GM18517 (cell line): Measurements from ENCODE around the gene TGM2.
A peak's percentile ranks its signal among the peaks of the same experiment; 100 is the strongest.

Experiments used
- ATAC-seq: cut with Tn5 transposase; IDR thresholded peaks from one replicate; pipeline ENCODE4 v1.9.1; 2021; ENCODE audit warnings: mild to moderate bottlenecking, moderate library complexity; ENCODE audit not compliant: unreplicated experiment

Gene TGM2

DNA sequence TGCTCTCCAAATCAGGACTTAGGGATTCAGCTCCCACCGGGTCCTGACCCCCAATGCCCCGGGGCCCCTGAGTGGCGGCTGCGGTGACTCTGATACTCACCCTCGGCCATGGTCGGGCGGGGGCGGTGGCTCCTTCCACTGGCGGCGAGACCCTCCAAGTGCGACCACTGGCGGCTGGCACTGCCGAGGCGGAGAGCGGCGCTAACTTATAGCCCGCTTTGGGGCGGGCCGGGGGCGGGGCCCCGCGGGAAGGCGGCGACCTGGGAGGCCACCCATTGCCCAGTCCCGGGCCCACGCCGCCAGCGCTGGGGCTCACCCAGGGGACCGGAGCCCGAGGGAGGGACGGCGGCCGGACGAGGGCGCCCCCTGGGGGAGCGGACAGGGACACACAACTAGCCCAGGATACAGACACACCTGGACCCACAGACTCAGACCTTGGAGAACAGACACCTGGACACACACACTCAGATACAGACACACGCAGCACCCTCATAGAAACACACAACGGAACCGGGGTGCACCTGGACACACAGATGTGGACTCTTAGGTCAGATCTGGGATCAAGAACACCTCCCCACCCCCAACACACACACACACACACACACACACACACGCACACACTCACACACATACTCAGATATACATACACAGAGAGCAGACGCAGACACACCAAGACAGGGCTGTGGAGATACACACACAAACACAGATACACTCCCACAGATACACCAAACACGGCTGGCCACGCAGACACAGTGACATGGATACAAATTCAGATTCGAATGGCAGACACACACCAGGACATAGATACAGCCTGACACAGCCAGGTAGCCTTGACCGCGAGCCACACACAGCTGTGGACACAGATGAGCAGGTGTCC lies at the start of gene TGM2:
Gene TGM2, minus strand, starts transcription at position 182 of the 877 bp plus-strand sequence. Its CDS starts 72 bp downstream, at position 110.
- peak; percentile 67 for ATAC-seq

GRCh38 chr20:38214256-38215193 lies 49.5 kb upstream of the TGM2 start:
- no peak for ATAC-seq

DNA sequence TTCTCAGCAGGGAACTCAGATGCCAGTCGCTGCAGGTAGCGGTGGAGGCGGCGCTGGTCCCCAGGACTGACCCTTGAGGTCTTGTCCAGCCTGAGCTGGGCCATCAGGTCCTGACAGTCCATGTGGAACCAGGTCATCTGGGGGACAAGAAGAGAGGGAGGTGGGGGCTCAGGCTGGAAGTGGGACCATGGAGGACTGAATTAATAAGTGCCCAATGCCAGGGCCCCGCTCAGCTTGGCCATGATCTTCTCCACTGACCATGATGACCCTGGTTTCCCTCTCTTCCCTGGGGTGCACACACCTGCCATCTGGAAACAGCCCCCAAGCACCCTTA lies 48.5 kb upstream of the TGM2 start:
- ATAC-seq = no peak

DNA sequence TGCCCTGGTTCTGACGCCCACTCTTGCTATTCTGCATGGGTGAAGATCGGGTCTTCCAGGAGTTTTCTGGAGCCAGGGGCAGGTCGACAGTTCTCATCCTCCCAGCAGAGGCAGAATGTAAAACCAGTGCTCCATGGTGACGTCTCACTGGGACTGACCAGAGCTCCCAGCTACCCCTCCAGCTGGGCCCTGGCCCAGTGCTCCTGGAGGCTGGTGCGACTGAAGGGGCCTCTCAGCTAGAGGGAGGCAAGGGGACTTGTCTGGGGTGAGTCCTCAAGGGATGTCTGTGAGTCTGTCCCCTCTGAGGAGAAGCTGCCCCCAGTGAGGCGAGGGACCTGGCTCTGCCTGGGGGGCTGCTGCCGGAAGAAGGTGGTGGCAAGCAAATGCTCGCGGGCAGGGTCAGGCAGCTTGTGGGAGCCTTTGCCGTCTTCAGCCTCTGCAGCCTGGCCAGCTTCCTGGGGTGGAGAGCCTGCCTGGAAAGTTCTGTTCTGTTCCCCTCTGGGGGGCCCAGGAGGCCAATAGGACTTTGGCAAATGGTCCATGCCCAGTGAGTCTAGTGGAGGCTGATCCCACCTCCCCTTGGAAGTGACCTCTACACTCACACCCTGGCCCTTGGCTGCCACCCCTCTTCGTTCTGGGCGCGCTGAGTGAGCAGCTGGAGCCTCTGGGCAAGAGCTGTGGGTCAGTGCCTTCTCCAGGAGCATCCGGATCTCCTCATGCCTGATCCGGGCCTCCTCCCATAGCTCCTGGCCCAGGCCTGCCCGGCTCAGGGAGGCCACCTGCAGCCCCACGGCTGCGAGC lies 47.9 kb upstream of the TGM2 start:
- ATAC-seq = no peak

- no peak for ATAC-seq
Observed at GRCh38 chr20:38211200-38212097, 46.4 kb upstream of the TGM2 start.

DNA sequence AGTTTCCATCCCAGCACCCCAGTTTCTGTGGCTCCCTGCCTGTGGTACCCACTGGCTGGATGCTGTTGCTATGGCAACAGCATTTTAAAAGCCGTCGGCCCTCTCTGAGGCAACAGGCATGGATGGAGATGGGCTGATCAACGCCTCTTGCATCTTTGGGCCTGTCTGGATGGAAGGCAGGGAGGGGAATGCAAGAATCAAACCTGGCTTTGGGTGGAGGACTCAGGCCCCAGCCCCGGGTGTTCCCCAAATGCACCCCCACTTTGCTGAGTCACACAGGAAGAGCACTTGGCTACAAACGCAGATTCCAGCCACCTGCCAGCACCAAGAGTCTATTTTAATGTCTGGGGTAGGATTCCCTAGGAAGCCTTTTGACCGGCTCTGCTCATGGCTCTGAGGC lies 45.7 kb upstream of the TGM2 start:
- no peak for ATAC-seq

DNA sequence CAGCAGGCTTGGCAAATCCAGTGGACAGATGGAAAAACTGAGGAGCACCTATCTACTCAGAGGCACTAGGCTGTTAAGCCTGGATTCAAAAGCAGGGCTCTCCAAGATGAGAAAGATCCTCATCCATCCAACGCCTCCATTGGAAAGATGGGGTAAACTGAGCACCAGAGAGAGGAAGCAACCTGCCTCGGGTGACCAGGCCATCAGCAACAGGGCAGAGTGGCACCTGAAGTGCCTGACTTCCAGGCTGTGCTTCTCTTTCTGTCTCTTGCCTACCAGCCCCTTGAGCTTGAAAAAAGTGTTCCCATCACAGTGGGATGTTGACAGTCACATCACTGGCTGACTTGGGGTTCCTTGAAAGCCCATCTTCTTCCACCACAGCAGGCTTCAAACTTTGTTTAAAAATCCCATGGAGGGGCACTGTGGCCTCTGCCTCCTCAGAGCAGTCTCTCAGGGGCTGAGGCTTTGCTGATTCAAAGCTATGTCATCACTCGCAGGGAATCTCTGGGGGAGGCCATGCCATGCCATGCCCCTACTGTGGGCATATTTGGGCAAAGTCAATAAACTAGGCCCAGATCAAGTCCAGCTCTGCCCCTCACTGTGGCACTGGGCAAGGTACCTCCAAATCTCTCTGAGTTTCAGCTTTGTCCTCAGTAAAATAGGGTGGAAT lies 44.8 kb upstream of the TGM2 start:
- ATAC-seq = no peak

GRCh38 chr20:38209054-38209675 lies 44.1 kb upstream of the TGM2 start:
- no peak for ATAC-seq

DNA sequence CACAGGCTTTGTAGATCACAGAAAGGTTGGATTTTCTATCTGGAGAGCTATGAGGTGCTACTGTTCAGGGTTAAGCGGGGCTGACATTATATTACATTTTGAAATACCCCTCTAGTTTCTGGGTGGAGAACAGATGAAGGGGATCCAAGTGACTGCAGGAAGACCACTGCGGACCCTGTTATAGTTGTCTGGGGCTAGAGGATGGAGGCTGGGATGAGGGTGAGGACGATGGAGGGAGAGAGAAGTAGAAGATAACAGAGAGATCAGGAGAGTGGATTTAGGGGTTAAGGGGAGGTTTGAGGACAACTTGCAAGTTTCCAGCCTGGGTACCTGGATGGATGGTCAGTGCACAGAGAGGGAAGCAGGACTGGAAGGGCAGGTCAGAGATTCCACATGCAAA lies 43.5 kb upstream of the TGM2 start:
- ATAC-seq = no peak

GRCh38 chr20:38208088-38208487 lies 43.0 kb upstream of the TGM2 start:
- ATAC-seq = no peak

GRCh38 chr20:38207621-38208020 lies 42.6 kb upstream of the TGM2 start:
- ATAC-seq = no peak

DNA sequence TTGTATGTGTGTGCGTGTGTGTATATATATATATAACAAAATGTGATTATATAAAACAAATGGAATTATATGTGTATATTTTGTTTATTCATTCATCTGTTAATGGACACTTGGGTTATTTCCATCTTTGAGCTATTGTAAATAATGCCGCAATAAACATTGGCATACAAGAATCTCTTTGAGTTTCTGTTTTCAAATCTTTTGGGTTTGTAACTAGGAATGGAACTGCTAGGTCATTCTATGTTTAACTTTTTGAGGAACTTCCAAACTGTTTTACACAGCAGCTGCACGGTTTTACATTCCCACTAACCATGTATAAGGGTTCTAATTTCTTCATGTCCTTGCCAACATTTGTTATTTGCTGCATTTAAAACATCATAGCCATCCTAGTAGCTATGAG lies 39.9 kb upstream of the TGM2 start:
- ATAC-seq = no peak

GRCh38 chr20:38203981-38204357 lies 38.9 kb upstream of the TGM2 start:
- ATAC-seq = no peak

GRCh38 chr20:38203337-38203980 lies 38.4 kb upstream of the TGM2 start:
- ATAC-seq = no peak

- ATAC-seq = no peak
Observed at GRCh38 chr20:38202982-38203293, 37.9 kb upstream of the TGM2 start.

GRCh38 chr20:38202153-38202981 lies 37.3 kb upstream of the TGM2 start:
- no peak for ATAC-seq

- no peak for ATAC-seq
Observed at GRCh38 chr20:38201356-38201755, 36.3 kb upstream of the TGM2 start.

DNA sequence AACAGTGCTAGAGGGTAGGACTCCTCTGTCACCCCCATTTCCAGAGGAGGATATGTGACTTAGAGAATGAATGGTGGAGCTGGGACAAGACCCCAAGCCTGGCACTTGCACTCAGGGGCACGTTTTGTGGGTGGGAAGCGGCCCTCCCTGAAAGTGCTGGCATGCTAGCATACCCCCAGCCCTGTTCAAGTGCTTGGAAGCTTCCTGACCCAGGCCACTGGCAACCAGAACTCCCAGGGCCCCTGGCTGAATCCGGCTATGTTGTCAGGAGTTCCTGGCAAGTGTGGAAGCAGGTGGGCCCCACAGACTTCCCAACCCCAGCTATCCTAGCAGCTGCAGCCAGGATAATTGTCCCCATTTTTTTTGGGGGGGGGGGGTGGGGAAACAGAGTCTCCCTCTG lies 35.6 kb upstream of the TGM2 start:
- ATAC-seq = no peak
